D341Med (cell line): ENCODE data around the gene PPP1R3D.
"Not testable (repeated sequence)": the region's sequence is repeated elsewhere in the genome, so short reads cannot be mapped to it uniquely, and the experiment has no call there.

Experiments used
- DNase-seq: peaks from one replicate; pipeline ENCODE4 v3.0.0; 2012; ENCODE audit warnings: low spot score

The PPP1R3D gene

DNA sequence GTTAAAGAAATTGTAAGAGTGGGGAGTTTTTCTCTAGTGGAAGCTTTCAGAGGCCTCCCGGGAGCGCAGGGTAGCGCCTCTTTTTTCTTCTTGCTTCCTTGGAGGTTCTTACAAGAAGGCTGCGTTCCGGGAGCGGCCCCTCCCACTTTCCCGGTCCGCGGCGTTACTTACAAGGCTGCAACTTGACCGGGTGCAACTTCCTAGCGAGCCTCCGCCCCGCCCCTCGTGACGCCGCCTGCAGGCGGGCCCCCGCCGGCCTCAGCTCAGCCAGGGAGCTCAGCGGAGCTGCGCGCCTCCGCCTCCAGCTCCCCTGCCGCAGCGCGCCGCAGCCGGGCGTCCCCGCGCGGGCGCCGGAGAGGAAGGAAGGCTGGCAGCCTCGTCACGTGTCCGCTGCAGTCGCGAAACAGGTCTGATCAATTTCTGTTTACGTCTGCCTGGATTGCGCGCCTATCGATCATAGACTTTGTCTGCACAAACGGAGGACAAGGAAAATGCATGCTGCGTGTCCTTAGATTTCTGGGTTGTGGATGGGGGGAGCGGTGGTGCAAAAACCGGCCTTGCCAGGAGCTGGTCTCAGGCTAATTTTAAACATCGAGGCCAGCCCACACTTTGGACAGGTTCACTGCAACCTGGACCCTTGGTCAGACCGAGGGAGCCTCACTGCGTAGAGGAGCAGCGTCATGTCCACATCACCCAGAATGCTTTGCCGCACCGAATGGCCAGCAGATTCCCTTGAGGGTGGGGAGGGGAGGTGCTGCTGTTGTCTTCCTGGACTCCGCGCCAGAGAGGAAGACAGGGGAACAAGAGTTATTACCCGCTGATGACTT, at the start of gene PPP1R3D, which contains the start of gene FAM217B:
TSS of gene PPP1R3D (minus strand) at position 177 of the 827 bp plus-strand sequence. CDS start 374 bp downstream, outside the sequence.
TSS of gene FAM217B (plus strand) at position 261 of the 827 bp plus-strand sequence. CDS start 3,555 bp downstream, outside the sequence.
- peak; percentile 96 for DNase-seq

DNA sequence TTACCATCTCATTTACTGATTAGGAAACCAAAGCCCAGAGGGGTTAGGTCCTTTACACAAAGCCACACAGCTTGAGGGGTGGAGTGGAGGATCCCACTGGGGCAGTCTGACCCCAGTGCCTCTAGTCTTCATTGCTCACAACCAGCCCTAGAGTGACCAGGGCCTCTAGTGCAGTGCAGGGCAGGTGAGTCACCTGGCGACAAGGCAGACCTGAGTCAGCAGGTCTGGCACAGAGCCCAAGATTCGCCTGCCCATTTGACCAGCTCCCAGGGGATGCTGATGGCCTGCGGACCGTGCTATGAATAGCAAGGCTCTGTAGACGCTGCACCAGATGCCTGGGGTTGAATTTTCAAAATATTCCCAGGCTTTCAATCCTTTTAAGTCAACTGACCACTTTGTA, 48.0 kb upstream of the PPP1R3D start:
- no peak for DNase-seq

- no peak for DNase-seq
These were observed 47.0 kb upstream of the PPP1R3D start for GRCh38 chr20:59987135-59987534.

GRCh38 chr20:59985864-59986263, 45.8 kb upstream of the PPP1R3D start:
- DNase-seq = no peak

DNA sequence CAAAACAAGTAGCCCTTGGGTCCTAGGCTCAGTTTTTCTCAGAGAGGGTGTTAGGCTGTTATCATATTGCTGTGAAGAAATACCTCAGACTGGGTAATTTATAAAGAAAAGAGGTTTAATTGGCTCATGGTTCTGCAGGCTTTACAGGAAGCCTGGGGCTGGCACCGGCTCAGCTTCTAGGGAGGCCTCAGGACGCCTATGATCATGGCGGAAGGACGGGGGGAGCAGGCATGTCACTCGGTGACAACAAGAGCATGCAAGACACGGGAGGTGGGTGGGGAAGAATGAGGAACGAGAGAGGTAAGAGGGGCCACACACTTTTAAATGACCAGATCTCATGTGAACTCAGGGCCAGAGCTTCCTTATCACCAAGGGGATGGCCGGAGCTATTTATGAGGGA, 45.1 kb upstream of the PPP1R3D start:
- no peak for DNase-seq

DNA sequence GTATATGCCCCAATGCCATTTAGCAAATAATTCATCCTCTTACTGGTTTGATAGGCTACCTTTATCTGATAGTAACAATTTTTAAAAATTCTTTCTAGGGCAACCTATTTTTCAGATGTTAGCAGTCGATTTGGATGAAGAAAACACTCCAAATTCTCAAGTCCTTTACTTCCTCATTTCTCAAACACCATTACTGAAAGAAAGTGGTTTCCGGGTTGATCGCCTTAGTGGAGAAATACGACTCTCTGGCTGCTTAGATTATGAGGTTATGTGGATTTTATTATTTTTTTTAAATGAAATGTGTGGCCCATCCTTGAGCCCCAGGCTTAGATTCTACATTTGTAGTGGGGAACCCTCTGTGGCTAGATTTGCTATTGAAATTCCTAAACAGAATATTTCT, 44.4 kb upstream of the PPP1R3D start:
- no peak for DNase-seq

DNA sequence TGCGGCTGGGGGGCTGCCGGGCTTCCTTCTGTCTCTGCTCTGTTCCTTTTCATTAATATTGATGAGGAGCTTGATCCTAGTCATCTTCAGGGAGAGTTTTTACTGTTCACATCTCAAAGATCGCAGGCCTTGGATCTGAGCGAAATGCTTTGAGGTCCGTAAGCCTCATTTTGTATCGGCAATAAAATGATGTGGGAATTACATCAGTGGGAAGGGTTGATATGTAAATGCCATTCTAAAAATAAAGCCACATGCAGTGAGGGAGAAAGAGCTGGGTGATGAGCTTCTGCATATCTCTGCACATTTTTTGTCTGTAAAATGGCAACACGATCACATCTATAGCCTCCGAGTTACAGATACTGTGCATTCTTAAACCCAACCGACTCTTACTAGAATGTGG, 43.0 kb upstream of the PPP1R3D start:
- no peak for DNase-seq

GRCh38 chr20:59977086-59977485, 37.0 kb upstream of the PPP1R3D start:
- DNase-seq = no peak

- DNase-seq = no peak
These were observed 36.2 kb upstream of the PPP1R3D start for GRCh38 chr20:59976156-59976782.

- DNase-seq = no peak
These were observed 32.1 kb upstream of the PPP1R3D start for GRCh38 chr20:59972037-59972801.

DNA sequence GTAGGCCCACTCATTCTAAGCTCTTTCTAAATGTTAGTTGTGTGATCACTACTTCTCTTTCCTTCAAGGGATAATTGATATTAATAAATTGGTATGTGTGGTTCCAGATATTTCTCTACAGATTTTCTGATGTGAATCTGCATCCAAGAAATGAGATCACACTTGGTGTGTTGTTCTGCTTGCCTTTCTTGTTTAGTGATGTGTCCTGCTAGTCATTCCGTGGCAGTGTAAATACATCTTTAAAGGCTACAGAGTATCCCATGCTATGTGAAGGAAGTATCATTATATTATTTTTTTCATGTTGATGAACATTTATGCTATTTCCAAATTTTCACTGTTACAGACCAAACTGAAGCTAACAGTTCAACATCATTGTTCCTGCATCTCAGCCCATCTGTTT, 31.3 kb upstream of the PPP1R3D start:
- DNase-seq = no peak

GRCh38 chr20:59966428-59966827, 26.3 kb upstream of the PPP1R3D start:
- DNase-seq = no peak

GRCh38 chr20:59962155-59962554, 22.1 kb upstream of the PPP1R3D start:
- no peak for DNase-seq

DNA sequence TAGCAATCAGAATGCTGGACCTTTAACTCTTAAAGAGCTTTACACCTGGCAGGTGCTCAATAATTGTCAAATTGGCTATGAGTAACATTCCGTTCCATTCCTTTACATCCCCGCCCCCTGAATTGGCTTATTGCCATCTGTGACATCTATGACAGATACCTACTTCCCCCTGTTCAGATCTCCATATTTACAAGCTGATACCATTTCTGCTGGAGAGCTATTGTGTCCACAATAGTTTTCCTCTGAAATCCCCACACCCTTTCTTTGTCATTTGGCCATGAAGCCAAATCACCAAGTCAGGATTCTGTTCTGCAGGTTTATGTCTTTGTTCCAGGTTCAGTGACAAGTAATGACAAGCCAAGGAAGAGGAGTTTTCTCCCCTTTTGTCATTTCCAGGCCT, 21.3 kb upstream of the PPP1R3D start:
- no peak for DNase-seq

DNA sequence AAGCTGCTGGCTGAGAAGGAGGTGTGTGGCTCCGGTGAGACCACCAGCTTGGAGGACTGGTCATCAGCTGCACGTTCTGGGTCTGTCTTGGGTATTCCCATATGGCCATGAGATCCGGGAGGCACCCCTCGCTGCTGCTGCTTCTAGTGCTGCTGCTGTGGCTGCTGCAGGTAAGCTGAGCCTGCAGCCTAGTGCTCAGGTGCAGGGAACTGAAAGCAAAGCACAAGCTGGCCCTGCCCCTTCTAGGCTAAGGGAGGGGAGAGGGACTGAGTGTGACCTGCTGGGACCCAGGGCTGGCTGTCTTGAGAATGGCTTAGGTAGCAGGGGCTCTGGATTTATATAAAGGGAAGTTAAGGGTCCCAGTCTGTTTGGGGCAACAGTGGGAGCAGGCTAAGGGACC, 18.5 kb upstream of the PPP1R3D start:
- DNase-seq = no peak

GRCh38 chr20:59958123-59958522, 18.0 kb upstream of the PPP1R3D start, which contains the start of gene CDH26:
Gene CDH26, plus strand, starts transcription at chr20:59958423. Its CDS starts 304 bp downstream, at chr20:59958727.
- no peak for DNase-seq

DNA sequence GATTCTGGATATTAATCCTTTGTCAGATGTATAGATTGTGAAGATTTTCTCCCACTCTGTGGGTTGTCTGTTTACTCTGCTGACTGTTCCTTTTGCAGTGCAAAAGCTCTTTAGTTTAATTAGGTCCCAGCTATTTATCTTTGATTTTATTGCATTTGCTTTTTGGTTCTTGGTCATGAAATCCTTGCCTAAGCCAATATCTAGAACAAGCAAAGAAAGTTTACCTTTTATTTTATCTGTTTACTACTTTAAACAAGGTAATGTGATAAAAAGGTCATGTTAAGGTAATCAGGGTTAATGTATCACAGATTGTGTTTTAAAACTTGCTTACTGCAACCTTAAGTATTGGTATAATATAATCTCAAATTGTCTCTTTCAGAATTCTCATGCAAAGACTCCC, 17.5 kb upstream of the PPP1R3D start:
- DNase-seq = not testable (repeated sequence)

DNA sequence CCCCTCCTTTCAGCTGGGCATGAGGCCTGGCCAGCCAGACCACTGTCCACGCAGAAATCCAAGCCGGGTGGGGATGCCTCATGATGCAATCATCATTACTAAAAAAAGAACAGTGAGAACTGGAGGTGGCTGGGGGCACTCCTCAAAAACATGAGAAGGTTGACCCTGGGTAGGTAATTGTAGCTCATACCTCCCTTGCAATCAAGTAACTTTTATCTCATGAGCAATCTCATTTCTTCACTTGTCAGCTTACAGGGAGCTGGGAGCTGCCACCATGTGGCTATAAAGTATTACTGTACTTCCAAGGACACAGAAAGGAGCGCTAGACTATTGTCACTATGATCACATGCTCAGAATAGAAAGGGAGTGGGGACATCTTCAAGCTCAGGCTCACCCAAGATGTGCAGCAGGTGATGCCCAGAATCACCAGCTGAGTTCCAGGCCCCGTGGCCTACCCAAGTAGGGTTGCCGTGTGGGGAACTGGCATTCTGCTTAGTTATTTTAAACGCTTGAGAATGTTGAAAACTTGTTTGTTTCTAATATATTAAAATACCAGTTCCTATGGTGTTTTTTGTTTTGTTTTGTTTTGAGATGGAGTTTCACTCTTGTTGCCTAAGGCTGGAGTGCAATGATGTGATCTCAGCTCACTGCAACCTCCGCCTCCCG, 15.2 kb upstream of the PPP1R3D start:
- peak; percentile 59 for DNase-seq

DNA sequence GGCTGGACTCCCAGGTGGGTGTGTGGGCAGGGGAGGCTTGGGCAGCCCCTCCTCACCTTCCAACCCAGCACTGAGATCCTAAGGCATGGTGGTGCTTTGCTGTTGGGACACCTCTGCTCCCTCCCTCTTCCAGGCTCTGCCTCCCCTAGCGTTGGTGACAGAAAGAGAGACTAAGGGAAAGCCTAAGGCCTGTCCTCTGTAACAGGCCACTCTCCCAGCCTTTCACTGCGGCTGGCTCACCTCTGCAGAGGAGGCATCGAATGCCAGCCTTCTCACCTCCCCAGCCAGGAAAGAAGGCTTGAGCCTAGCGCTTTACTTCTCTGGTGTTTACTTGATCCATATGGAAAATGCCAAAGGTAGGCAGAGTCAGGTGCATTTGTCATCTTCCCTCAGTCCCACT, 14.6 kb upstream of the PPP1R3D start:
- DNase-seq = no peak

DNA sequence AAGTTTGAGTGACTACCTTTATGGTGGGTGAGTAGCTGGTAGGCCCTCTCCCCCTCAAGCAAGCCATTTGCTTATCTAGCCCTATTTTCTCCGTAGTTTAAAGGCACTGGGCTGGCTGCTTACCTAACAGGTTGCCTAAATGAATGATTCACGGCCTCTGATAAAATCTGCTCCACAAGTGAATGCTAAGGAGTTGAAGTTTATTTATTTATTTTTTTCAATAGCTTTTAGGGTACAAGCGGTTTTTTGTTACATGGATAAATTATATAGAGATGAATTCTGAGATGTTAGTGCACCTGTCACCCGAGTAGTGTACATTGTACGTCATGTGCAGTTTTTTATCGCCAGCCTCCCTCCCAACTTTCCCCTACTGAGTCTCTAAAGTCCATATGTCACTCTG, 9.8 kb upstream of the PPP1R3D start:
- no peak for DNase-seq

DNA sequence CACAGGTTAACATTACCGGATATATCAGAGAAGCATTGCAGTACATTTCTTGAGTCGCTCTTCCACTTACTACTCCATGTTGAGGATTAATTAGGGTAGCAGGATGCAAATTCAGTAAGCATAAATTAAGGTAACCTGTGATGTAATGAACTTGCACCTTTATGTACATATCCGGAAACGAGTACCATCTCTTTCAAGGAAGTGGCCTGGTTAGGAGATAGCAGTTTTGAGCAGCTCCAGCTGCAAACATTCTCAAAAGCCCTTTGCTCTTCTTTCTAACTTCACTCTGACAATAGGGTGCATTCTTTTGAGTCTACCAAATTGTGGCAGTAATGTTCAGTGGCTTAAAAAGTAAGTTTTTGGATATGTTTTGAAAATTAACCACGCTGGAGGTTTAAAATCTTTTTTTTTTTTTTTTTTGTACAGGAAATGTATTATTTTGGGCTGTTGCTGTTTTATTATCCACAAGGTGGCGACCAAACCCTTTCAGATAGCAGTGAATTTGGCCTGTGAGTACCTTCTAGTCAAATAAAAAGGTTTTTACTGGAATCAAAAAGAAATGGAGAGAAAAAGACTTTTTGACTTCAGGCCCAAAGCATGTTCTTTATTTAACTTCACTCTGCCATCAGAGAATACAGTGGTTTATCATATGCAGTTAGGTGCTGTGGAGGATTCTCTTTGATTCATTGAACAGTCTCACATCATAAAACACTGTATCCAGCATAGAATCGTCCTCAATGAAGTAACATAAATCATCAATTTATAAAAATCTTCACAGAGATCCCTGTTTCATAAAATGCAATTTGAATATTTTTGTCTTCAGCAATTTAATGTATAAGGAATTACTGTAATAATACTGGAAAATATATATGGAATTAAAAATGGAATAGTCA, 9.0 kb upstream of the PPP1R3D start:
- no peak for DNase-seq
